K562 (cell line): ENCODE data around the gene VTA1.
"Not testable (repeated sequence)": the region's sequence is repeated elsewhere in the genome, so short reads cannot be mapped to it uniquely, and the experiment has no call there.

Experiments
- BRD4 ChIP-seq: fragments of 200-600 bp; sonication (generic); IDR thresholded peaks from 2 replicates; pipeline ENCODE4 v1.6.1; 2017; ENCODE audit warnings: inconsistent platforms
- ELF4 ChIP-seq: fragments of 450-650 bp; formaldehyde crosslinking; IDR thresholded peaks from 2 replicates; pipeline ENCODE4 v1.4.0; 2022; ENCODE audit warnings: missing genetic modification characterization
- HNRNPK ChIP-seq: fragments of 200-400 bp; formaldehyde crosslinking; IDR thresholded peaks from one replicate; pipeline ENCODE4 v1.6.1; 2018; ENCODE audit warnings: mild to moderate bottlenecking, low read depth, low read length; ENCODE audit not compliant: poor library complexity, severe bottlenecking
- NFXL1 ChIP-seq: fragments of 450-650 bp; formaldehyde crosslinking; IDR thresholded peaks from 2 replicates; pipeline ENCODE4 v1.4.0; 2021; ENCODE audit warnings: mild to moderate bottlenecking
- NRF1 ChIP-seq, 2 experiments: fragments of 450-650 bp; IDR thresholded peaks in 1 of 2; conservative IDR thresholded peaks in 1 of 2; 2 replicates each; pipeline ENCODE4 v1.6.1; 2014; ENCODE audit warnings: mild to moderate bottlenecking in 2 of 2
- POLR2G ChIP-seq: fragments of 200-400 bp; formaldehyde crosslinking; IDR thresholded peaks from 2 replicates; pipeline ENCODE4 v1.6.1; 2017; ENCODE audit warnings: low read depth, mild to moderate bottlenecking, antibody characterized with exemption, low read length, moderate library complexity
- RBM22 ChIP-seq: fragments of 200-400 bp; formaldehyde crosslinking; IDR thresholded peaks from 2 replicates; pipeline ENCODE4 v1.6.1; 2018; ENCODE audit warnings: low read length, low read depth; ENCODE audit not compliant: poor library complexity, severe bottlenecking
- ZBED1 ChIP-seq: IDR thresholded peaks from 2 replicates; pipeline ENCODE4 v1.6.1; 2014
- ZZZ3 ChIP-seq: fragments of 450-650 bp; IDR thresholded peaks from 2 replicates; pipeline ENCODE4 v1.6.1; 2016; ENCODE audit warnings: antibody characterized with exemption, mild to moderate bottlenecking, moderate library complexity
- TF ChIP-seq, protein P1 (sequence below), 3 experiments: IDR thresholded peaks in 2 of 3; conservative IDR thresholded peaks in 1 of 3; 2 replicates each; pipeline ENCODE4 v1.5.1; 2011 to 2012; ENCODE audit warnings: low read length in 3 of 3, mild to moderate bottlenecking in 3 of 3, control low read depth in 2 of 3, improper control_type of control experiment in 1 of 3, inconsistent platforms in 1 of 3, low read depth in 1 of 3, mixed read lengths in 1 of 3, moderate library complexity in 1 of 3; ENCODE audit not compliant: insufficient read depth in 2 of 3
- TF ChIP-seq, protein P2 (sequence below): fragments of 250-450 bp; sonication (Bioruptor Pico); IDR thresholded peaks from 2 replicates; pipeline ENCODE4 v1.8.0; 2021; ENCODE audit warnings: moderate library complexity, mild to moderate bottlenecking, inconsistent platforms
- TF ChIP-seq, protein P3 (sequence below), 2 experiments: fragments of 450-650 bp; formaldehyde crosslinking in 1 of 2; IDR thresholded peaks; 2 replicates each; pipeline versions ENCODE4 v1.4.0 to v1.6.1; 2014 to 2020; ENCODE audit warnings: mild to moderate bottlenecking in 2 of 2, borderline replicate concordance in 1 of 2, low read depth in 1 of 2

DNA sequence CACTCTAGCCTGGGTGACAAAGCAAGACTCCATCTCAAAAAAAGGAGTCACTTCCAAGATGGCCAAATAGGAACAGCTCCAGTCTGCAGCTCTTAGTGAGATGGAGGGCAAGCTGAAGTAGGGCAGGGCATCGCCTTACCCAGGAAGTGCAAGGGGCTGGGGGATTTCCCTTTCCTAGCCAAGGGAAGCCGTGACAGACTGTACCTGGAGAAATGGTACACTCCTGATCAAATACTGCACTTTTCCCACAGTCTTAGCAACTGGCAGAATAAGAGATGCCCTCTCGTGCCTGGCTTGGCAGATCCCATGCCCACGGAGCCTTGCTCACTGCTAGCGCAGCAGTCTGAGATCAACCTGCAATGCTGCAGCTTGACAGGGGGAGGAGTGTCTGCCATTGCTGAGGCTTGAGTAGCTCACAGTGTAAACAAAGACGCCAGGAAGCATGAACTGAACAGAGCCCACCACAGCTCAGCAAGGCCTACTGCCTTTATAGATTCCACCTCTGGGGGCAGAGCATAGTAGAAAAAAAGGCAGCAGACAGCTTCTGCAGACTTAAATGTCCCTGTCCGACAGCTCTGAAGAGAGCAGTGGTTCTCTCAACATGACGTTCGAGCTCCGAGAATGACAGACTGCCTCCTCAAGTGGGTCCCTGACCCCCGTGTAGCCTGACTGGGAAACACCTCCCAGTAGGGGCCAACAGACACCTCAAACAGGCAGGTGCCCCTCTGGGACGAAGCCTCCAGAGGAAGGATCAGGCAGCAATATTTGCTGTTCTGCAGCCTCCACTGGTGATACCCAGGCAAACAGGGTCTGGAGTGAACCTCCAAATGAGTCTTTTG is 85.4 kb downstream of the VTA1 start:
- TF ChIP-seq NFXL1 (CRISPR knock-in tag); POLR2G; ZZZ3; BRD4; RBM22; NRF1 (conservative IDR thresholded peaks at IDR 0.05 in 1 of 2, IDR thresholded peaks at IDR 0.05 in 1 of 2); HNRNPK; ELF4; ZBED1: not testable (repeated sequence)
- TF ChIP-seq, protein P1, sequence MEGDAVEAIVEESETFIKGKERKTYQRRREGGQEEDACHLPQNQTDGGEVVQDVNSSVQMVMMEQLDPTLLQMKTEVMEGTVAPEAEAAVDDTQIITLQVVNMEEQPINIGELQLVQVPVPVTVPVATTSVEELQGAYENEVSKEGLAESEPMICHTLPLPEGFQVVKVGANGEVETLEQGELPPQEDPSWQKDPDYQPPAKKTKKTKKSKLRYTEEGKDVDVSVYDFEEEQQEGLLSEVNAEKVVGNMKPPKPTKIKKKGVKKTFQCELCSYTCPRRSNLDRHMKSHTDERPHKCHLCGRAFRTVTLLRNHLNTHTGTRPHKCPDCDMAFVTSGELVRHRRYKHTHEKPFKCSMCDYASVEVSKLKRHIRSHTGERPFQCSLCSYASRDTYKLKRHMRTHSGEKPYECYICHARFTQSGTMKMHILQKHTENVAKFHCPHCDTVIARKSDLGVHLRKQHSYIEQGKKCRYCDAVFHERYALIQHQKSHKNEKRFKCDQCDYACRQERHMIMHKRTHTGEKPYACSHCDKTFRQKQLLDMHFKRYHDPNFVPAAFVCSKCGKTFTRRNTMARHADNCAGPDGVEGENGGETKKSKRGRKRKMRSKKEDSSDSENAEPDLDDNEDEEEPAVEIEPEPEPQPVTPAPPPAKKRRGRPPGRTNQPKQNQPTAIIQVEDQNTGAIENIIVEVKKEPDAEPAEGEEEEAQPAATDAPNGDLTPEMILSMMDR (IDR thresholded peaks at IDR 0.05 in 2 of 3, conservative IDR thresholded peaks at IDR 0.05 in 1 of 3; ENCODE audit: insufficient read depth in 2 of 3, low read depth in 1 of 3, low read length in 3 of 3), result peak; percentile 14 to 32 (median 24); a peak in 4 of 6 replicates
- TF ChIP-seq, protein P2, sequence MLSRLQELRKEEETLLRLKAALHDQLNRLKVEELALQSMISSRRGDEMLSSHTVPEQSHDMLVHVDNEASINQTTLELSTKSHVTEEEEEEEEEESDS (CRISPR knock-in tag), result not testable (repeated sequence)
- TF ChIP-seq, protein P3, sequence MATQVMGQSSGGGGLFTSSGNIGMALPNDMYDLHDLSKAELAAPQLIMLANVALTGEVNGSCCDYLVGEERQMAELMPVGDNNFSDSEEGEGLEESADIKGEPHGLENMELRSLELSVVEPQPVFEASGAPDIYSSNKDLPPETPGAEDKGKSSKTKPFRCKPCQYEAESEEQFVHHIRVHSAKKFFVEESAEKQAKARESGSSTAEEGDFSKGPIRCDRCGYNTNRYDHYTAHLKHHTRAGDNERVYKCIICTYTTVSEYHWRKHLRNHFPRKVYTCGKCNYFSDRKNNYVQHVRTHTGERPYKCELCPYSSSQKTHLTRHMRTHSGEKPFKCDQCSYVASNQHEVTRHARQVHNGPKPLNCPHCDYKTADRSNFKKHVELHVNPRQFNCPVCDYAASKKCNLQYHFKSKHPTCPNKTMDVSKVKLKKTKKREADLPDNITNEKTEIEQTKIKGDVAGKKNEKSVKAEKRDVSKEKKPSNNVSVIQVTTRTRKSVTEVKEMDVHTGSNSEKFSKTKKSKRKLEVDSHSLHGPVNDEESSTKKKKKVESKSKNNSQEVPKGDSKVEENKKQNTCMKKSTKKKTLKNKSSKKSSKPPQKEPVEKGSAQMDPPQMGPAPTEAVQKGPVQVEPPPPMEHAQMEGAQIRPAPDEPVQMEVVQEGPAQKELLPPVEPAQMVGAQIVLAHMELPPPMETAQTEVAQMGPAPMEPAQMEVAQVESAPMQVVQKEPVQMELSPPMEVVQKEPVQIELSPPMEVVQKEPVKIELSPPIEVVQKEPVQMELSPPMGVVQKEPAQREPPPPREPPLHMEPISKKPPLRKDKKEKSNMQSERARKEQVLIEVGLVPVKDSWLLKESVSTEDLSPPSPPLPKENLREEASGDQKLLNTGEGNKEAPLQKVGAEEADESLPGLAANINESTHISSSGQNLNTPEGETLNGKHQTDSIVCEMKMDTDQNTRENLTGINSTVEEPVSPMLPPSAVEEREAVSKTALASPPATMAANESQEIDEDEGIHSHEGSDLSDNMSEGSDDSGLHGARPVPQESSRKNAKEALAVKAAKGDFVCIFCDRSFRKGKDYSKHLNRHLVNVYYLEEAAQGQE (IDR thresholded peaks at IDR 0.05; ENCODE audit: borderline replicate concordance), result not testable (repeated sequence)
- TF ChIP-seq, protein P3 (CRISPR knock-in tag; IDR thresholded peaks at IDR 0.05; ENCODE audit: low read depth), result not testable (repeated sequence)
